ENCODE data around the gene DBNDD1.
"Not testable (repeated sequence)": the region's sequence is repeated elsewhere in the genome, so short reads cannot be mapped to it uniquely, and the experiment has no call there.

DBNDD1 gene

DNA sequence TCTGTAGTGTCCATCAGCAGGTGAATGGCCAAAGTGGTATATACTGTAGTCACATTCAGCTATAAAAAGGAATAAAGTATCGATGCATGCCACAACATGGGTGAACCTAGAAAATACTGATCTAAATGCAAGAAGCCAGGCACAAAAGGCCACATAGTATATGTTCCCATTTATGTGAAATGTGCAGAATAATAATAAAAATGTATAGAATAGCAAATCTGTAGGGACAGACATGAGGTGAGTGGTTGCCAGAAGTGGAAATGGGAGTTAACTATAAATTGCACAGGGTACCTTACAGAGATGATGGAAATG, 23.1 kb downstream of the DBNDD1 start:
- no peak overlapping the region for H3K4me3 ChIP-seq (ENCODE audit: low read depth, low read length)
- TF ChIP-seq, protein P1, sequence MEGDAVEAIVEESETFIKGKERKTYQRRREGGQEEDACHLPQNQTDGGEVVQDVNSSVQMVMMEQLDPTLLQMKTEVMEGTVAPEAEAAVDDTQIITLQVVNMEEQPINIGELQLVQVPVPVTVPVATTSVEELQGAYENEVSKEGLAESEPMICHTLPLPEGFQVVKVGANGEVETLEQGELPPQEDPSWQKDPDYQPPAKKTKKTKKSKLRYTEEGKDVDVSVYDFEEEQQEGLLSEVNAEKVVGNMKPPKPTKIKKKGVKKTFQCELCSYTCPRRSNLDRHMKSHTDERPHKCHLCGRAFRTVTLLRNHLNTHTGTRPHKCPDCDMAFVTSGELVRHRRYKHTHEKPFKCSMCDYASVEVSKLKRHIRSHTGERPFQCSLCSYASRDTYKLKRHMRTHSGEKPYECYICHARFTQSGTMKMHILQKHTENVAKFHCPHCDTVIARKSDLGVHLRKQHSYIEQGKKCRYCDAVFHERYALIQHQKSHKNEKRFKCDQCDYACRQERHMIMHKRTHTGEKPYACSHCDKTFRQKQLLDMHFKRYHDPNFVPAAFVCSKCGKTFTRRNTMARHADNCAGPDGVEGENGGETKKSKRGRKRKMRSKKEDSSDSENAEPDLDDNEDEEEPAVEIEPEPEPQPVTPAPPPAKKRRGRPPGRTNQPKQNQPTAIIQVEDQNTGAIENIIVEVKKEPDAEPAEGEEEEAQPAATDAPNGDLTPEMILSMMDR (IDR thresholded peaks at IDR 0.05; ENCODE audit: insufficient read depth, low read length, missing control alignments): no peak
- DNase-seq (ENCODE audit: low read depth, low spot score): no peak
- ChIA-PET CTCF (no interaction called here), POLR2A (no interaction called here)

DNA sequence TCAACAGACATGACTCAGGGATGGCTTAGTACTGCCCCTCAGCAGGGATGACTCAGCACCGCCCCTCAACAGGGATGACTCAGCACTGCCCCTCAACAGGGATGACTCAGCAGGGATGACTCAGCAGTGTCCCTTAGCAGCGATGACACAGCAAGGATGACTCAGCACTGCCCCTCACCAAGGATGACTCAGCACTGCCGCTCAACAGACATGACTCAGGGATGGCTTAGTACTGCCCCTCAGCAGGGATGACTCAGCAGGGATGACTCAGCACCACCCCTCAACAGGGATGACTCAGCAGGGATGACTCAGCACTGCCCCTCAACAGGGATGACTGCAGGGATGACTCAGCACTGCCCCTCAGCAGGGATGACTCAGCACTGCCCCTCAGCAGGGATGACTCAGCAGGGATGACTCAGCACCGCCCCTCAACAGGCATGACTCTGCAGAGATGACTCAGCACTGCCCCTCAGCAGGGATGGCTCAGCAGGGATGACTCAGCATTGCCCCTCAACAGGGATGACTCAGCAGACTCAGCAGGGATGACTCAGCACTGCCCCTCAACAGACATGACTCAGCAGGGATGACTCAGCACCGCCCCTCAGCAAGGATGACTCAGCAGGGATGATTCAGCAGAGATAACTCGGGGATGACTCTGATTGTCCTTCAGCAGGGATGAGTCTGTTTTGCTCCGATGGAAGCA, 23.6 kb downstream of the DBNDD1 start:
- POLR2A ChIA-PET; H3K4me3 ChIP-seq (ENCODE audit: low read depth, low read length); DNase-seq (ENCODE audit: low read depth, low spot score); CTCF ChIA-PET: not testable (repeated sequence)

DNA sequence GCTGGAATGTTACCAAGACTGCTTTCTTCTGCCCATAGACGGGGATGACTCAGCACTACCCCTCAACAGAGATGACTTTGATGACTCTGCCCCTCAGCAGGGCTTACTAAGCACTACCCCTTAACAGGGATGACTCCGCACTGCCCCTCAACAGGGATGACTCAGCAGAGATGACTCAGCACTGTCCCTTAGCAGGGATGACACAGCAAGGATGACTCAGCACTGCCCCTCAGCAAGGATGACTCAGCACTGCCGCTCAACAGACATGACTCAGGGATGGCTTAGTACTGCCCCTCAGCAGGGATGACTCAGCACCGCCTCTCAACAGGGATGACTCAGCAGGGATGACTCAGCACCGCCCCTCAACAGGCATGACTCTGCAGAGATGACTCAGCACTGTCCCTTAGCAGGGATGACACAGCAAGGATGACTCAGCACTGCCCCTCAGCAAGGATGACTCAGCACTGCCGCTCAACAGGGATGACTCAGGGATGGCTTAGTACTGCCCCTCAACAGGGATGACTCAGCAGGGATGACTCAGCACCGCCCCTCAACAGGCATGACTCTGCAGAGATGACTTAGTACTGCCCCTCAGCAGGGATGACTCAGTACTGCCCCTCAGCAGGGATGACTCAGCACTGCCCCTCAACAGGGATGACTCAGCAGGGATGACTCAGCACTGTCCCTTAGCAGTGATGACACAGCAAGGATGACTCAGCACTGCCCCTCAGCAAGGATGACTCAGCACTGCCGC, 24.4 kb downstream of the DBNDD1 start:
- POLR2A ChIA-PET; H3K4me3 ChIP-seq (ENCODE audit: low read depth, low read length): not testable (repeated sequence)
- DNase-seq (ENCODE audit: low read depth, low spot score): peak; percentile 66
- CTCF ChIA-PET: interaction anchor here (1.3 to 1.4 kb wide), 2 partner anchors 11 to 87 kb away, joined by 3 read pairs; no protein-coding TSS in a partner anchor

DNA sequence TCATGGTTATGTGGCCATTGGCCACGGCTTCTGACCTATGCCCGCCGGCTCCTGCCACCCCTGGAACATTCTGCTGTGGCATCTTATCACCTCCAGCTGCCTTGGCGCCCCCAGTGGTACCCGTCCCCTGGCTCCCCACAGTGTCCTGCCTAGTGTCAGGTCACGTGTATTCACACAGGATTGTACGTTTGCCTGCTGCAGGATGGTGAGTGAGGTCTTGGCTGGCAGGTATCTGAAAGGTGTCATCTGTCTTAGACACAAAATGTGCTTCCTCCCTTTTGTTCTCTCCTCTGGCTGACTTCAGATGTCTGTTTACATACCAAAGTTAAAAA, 24.9 kb downstream of the DBNDD1 start:
- DNase-seq (ENCODE audit: low read depth, low spot score): no peak
- no peak overlapping the region for H3K4me3 ChIP-seq (ENCODE audit: low read depth, low read length)
- TF ChIP-seq, protein P1 (IDR thresholded peaks at IDR 0.05; ENCODE audit: insufficient read depth, low read length, missing control alignments): no peak
- ChIA-PET POLR2A (no interaction called here), CTCF (interaction anchor here (1.3 to 1.4 kb wide), 2 partner anchors 11 to 88 kb away, joined by 3 read pairs; no protein-coding TSS in a partner anchor)

DNA sequence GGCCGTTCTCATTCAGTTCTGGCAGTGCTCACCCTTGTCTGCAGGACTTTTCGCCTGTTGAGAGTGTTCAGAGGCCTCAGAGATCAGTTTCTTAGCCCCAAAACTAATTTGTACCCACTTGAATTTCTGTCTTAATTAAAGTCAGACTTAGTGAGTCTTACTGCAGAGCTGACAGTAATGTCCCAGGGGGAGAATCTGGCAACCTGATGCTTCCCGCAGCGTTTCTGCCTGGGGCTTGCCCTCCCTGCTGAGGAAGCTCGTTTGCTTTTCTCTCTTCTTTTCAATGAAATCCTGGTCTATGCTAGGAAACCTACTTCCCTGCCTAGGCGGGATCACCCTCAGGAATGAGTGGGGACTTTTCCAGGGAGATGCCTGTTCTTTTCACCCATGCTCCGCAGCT, 25.3 kb downstream of the DBNDD1 start:
- CTCF ChIA-PET: interaction anchor here (1.0 to 1.4 kb wide), 3 partner anchors 12 to 88 kb away, joined by 3 read pairs; no protein-coding TSS in a partner anchor

DNA sequence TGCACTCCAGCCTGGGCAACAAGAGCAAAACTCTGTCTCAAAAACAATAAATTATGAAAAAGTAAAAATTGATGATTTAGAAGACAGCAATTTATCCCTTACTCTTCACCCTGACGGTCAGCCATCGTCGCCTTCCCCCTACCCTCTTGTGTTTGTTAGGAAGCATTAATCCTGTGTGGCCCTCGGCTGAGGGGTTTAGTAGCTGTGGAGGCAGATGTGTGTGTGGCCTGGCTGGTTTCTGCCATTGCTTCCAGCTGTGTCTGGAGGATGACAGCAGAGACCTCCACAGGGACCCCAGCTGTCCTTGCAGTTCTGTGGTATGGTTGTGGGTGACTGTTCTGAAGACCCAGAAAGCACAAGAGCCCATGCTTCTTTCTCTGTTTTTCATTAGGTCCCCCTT, 25.9 kb downstream of the DBNDD1 start:
- no peak for DNase-seq (ENCODE audit: low read depth, low spot score)
- POLR2A ChIA-PET: no interaction called here
- TF ChIP-seq, protein P1 (IDR thresholded peaks at IDR 0.05; ENCODE audit: insufficient read depth, low read length, missing control alignments): no peak
- no peak overlapping the region for H3K4me3 ChIP-seq (ENCODE audit: low read depth, low read length)
- CTCF ChIA-PET: interaction anchor here (1.0 to 1.4 kb wide), 3 partner anchors 12 to 89 kb away, joined by 3 read pairs; no protein-coding TSS in a partner anchor

More for the DNA sequence above, 25.3 kb downstream of the DBNDD1 start:
- POLR2A ChIA-PET: no interaction called here
- TF ChIP-seq, protein P1 (IDR thresholded peaks at IDR 0.05; ENCODE audit: insufficient read depth, low read length, missing control alignments): no peak
- no peak overlapping the region for H3K4me3 ChIP-seq (ENCODE audit: low read depth, low read length)
- no peak for DNase-seq (ENCODE audit: low read depth, low spot score)

DNA sequence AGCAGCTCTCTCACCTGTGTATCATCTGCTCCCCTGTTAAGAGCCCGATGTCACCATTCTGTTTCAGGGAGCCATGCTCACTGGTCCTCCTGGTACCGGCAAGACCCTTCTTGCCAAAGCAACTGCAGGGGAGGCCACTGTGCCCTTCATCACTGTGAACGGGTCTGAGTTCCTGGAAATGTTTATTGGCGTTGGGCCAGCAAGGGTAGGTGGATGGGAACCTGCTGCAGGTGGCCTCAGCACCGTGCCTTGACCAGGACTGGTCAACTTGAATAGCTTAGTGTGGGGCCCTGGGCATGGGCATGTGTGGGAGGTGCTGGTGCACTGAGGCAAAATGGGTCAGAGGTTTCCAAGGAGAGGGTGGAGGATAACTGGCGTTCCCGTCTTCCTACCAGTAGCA, 28.5 kb downstream of the DBNDD1 start:
- ChIA-PET POLR2A (no interaction called here), CTCF (no interaction called here)
- TF ChIP-seq, protein P1 (IDR thresholded peaks at IDR 0.05; ENCODE audit: insufficient read depth, low read length, missing control alignments): no peak
- DNase-seq (ENCODE audit: low read depth, low spot score): no peak
- no peak overlapping the region for H3K4me3 ChIP-seq (ENCODE audit: low read depth, low read length)
